ENCODE results near the gene BAIAP3. TPM values are rescaled to one million over a fixed set of nuclear protein-coding genes. Genes with fewer than 3 reads are reported as not detected.
"Not testable (repeated sequence)": the region's sequence is repeated elsewhere in the genome, so short reads cannot be mapped to it uniquely, and the experiment has no call there.

Gene BAIAP3
- total RNA-seq, 6 experiments from 2014 or later = 5.4 to 7.6 (median 5.8) TPM

- WGBS (ENCODE audit: insufficient coverage, low coverage, low lambda C conversion rate, missing lambda C conversion rate) = 72% methylated on average over 5 of the region's 5 CpGs
- intact Hi-C loops (cut with DNase I) = no loop called here
- H3K36me3 ChIP-seq = no peaks in the 10 kb centered on the region
- no peaks in the 10 kb centered on the region for H3K27me3 ChIP-seq
- ATAC-seq (no peak), DNase-seq (no peak)
- no peaks in the 10 kb centered on the region for H3K9me3 ChIP-seq
- peaks cover 0 to 35% (median 12%) of the 10 kb centered on the region in 4 donors for H3K4me1 ChIP-seq
- no peak for TF ChIP-seq CTCF (IDR thresholded peaks at IDR 0.05)
- TF ChIP-seq POLR2A (IDR thresholded peaks at IDR 0.05) = no peak
- H3K4me3 ChIP-seq = no peak overlapping the region
- H3K27ac ChIP-seq = no peak overlapping the region
These were observed 38.0 kb upstream of the BAIAP3 start for GRCh38 chr16:1295465-1295864.

GRCh38 chr16:1296688-1297017 lies 36.8 kb upstream of the BAIAP3 start:
- H3K9me3 ChIP-seq; ATAC-seq; H3K36me3 ChIP-seq; H3K27me3 ChIP-seq; intact Hi-C loops (cut with DNase I); H3K4me3 ChIP-seq; DNase-seq: not testable (repeated sequence)
- Histone ChIP-seq H3K4me1 (peaks cover 0 to 33% (median 14%) of the 10 kb centered on the region in 4 donors), H3K27ac (peak overlapping the region; percentile 70 to 81 (median 81))
- WGBS (ENCODE audit: insufficient coverage, low coverage, low lambda C conversion rate, missing lambda C conversion rate) = 74% methylated on average over 7 of the region's 8 CpGs

GRCh38 chr16:1297018-1297696 lies 36.3 kb upstream of the BAIAP3 start:
- 17% methylated on average over 5 of the region's 6 CpGs for WGBS (ENCODE audit: insufficient coverage, low coverage, low lambda C conversion rate, missing lambda C conversion rate)
- peak in 1 of 3 donors; percentile 73 for DNase-seq
- TF ChIP-seq POLR2A (IDR thresholded peaks at IDR 0.05) (no peak), CTCF (IDR thresholded peaks at IDR 0.05) (no peak)
- no peaks in the 10 kb centered on the region for H3K36me3 ChIP-seq
- intact Hi-C loops (cut with DNase I) = no loop called here
- H3K4me3 ChIP-seq = no peak overlapping the region
- peak overlapping the region; percentile 81 to 84 (median 81) for H3K27ac ChIP-seq
- peaks cover 0 to 32% (median 14%) of the 10 kb centered on the region in 4 donors for H3K4me1 ChIP-seq
- H3K9me3 ChIP-seq = no peaks in the 10 kb centered on the region
- peak; percentile 42 to 64 (median 57) for ATAC-seq
- H3K27me3 ChIP-seq = no peaks in the 10 kb centered on the region

GRCh38 chr16:1298406-1298805 lies 35.0 kb upstream of the BAIAP3 start:
- intact Hi-C loops (cut with DNase I) = no loop called here
- peak overlapping the region in 1 of 3 donors; percentile 46 for H3K4me3 ChIP-seq
- no peak for DNase-seq
- H3K9me3 ChIP-seq = no peaks in the 10 kb centered on the region
- no peaks in the 10 kb centered on the region for H3K36me3 ChIP-seq
- TF ChIP-seq CTCF (IDR thresholded peaks at IDR 0.05) (no peak), POLR2A (IDR thresholded peaks at IDR 0.05) (no peak)
- 87% methylated on average over 9 of the region's 14 CpGs for WGBS (ENCODE audit: insufficient coverage, low coverage, low lambda C conversion rate, missing lambda C conversion rate)
- peak overlapping the region in 2 of 3 donors; percentile 83 to 88 for H3K27ac ChIP-seq
- no peaks in the 10 kb centered on the region for H3K27me3 ChIP-seq
- peaks cover 0 to 32% (median 14%) of the 10 kb centered on the region in 4 donors for H3K4me1 ChIP-seq
- ATAC-seq = no peak

GRCh38 chr16:1299012-1299867 lies 34.2 kb upstream of the BAIAP3 start:
- H3K36me3 ChIP-seq = no peaks in the 10 kb centered on the region
- no peaks in the 10 kb centered on the region for H3K27me3 ChIP-seq
- peak overlapping the region; percentile 28 to 57 (median 46) for H3K4me3 ChIP-seq
- TF ChIP-seq CTCF (IDR thresholded peaks at IDR 0.05) = no peak
- TF ChIP-seq POLR2A (IDR thresholded peaks at IDR 0.05) = peak; percentile 84
- H3K9me3 ChIP-seq = no peaks in the 10 kb centered on the region
- peak; percentile 75 to 88 (median 88) for ATAC-seq
- intact Hi-C loops (cut with DNase I) = no loop called here
- WGBS (ENCODE audit: insufficient coverage, low coverage, low lambda C conversion rate, missing lambda C conversion rate) = 18% methylated on average over 19 of the region's 31 CpGs
- DNase-seq = peak; percentile 90 to 95 (median 95)
- peak overlapping the region; percentile 51 to 88 (median 83) for H3K27ac ChIP-seq
- H3K4me1 ChIP-seq = peaks cover 0 to 32% (median 14%) of the 10 kb centered on the region in 4 donors

Measured in right lobe of liver (tissue), 6 donors.